HEK293 (cell line): ENCODE measurements around the gene CAPN10.
A peak's percentile ranks its signal among the peaks of the same experiment; 100 is the strongest.

Experiments
- CTCF ChIA-PET: fragments of 350-600 bp; formaldehyde crosslinking; extraction: SDS; loops from one replicate; lab custom pipeline; 2021; ENCODE audit warnings: antibody characterized with exemption; lab: Yijun Ruan, JAX
- POLR2A ChIA-PET: fragments of 300-600 bp; formaldehyde crosslinking; extraction: SDS; loops from one replicate; lab custom pipeline; 2020; ENCODE audit warnings: antibody characterized with exemption, inconsistent platforms; lab: Yijun Ruan, JAX
- H3K27ac ChIP-seq: fragments of 200-500 bp; sonication (Bioruptor generic); 2 replicates; pipeline ENCODE4 v1.5.1; 2014; ENCODE audit warnings: low read depth, low read length, control low read depth, inconsistent platforms; ENCODE audit errors: extremely low read depth
- H3K36me3 ChIP-seq, 2 experiments: fragments of 200-500 bp in 1 of 2; sonication (Bioruptor generic) in 1 of 2; 1 replicate in 1 of 2; 2 replicates in 1 of 2; pipeline ENCODE4 v1.5.1; 2014 to 2017; ENCODE audit warnings: inconsistent platforms in 2 of 2, low read length in 2 of 2; ENCODE audit not compliant: control insufficient read depth in 2 of 2, insufficient read depth in 1 of 2
- H3K4me1 ChIP-seq: fragments of 200-500 bp; sonication (Bioruptor generic); 2 replicates; pipeline ENCODE4 v1.5.1; 2014; ENCODE audit warnings: mild to moderate bottlenecking, low read length, inconsistent platforms; ENCODE audit not compliant: control insufficient read depth, insufficient read depth
- H3K4me3 ChIP-seq: 2 replicates; pipeline ENCODE4 v1.5.1; 2011; ENCODE audit warnings: low read depth, mild to moderate bottlenecking, control low read depth, low read length, moderate library complexity
- H3K9me3 ChIP-seq: fragments of 200-500 bp; sonication (Bioruptor generic); 2 replicates; pipeline ENCODE4 v1.5.1; 2014; ENCODE audit warnings: low read depth, low read length, inconsistent platforms; ENCODE audit not compliant: control insufficient read depth, insufficient read depth
- BCL11A ChIP-seq: fragments of 450-650 bp; formaldehyde crosslinking; IDR thresholded peaks from 2 replicates; pipeline ENCODE4 v1.5.1; 2016; ENCODE audit warnings: low read depth, missing biosample characterization, missing genetic modification characterization
- EGR2 ChIP-seq: fragments of 450-650 bp; formaldehyde crosslinking; IDR thresholded peaks from 2 replicates; pipeline ENCODE4 v1.5.1; 2016; ENCODE audit warnings: low read depth, missing biosample characterization, missing genetic modification characterization
- GLIS2 ChIP-seq: fragments of 450-650 bp; formaldehyde crosslinking; IDR thresholded peaks from 2 replicates; pipeline ENCODE4 v1.5.1; 2016; ENCODE audit warnings: missing biosample characterization, missing genetic modification characterization
- HOXD13 ChIP-seq: sonication (generic); formaldehyde crosslinking; IDR thresholded peaks from 2 replicates; pipeline ENCODE4 v1.8.0; 2022; ENCODE audit warnings: missing genetic modification reagents, borderline replicate concordance
- PRDM1 ChIP-seq: fragments of 450-650 bp; formaldehyde crosslinking; IDR thresholded peaks from 2 replicates; pipeline ENCODE4; 2016; ENCODE audit warnings: missing biosample characterization, missing genetic modification characterization
- RBAK ChIP-seq: fragments of 450-650 bp; formaldehyde crosslinking; IDR thresholded peaks from 2 replicates; pipeline ENCODE4 v1.5.1; 2016; ENCODE audit warnings: missing biosample characterization, missing genetic modification characterization
- SP7 ChIP-seq: fragments of 450-650 bp; formaldehyde crosslinking; IDR thresholded peaks from 2 replicates; pipeline ENCODE4 v1.5.1; 2016; ENCODE audit warnings: missing biosample characterization, missing genetic modification characterization
- ZBTB1 ChIP-seq: fragments of 450-650 bp; formaldehyde crosslinking; IDR thresholded peaks from 2 replicates; pipeline ENCODE4 v1.5.1; 2016; ENCODE audit warnings: missing biosample characterization, missing genetic modification characterization
- ZBTB20 ChIP-seq: fragments of 450-650 bp; formaldehyde crosslinking; IDR thresholded peaks from 2 replicates; pipeline ENCODE4 v1.5.1; 2016; ENCODE audit warnings: missing biosample characterization, missing genetic modification characterization
- ZBTB8A ChIP-seq: fragments of 450-650 bp; formaldehyde crosslinking; IDR thresholded peaks from 2 replicates; pipeline ENCODE4 v1.5.1; 2016; ENCODE audit warnings: missing biosample characterization, missing genetic modification characterization
- ZFP41 ChIP-seq: fragments of 450-650 bp; formaldehyde crosslinking; IDR thresholded peaks from 2 replicates; pipeline ENCODE4 v1.5.1; 2016; ENCODE audit warnings: missing biosample characterization, missing genetic modification characterization, borderline replicate concordance
- ZIC2 ChIP-seq: fragments of 450-650 bp; formaldehyde crosslinking; IDR thresholded peaks from 2 replicates; pipeline ENCODE4 v1.5.1; 2016; ENCODE audit warnings: missing biosample characterization, missing genetic modification characterization
- ZNF169 ChIP-seq: fragments of 450-650 bp; formaldehyde crosslinking; IDR thresholded peaks from 2 replicates; pipeline ENCODE4 v1.5.1; 2016; ENCODE audit warnings: missing biosample characterization, missing genetic modification characterization
- ZNF19 ChIP-seq: fragments of 450-650 bp; formaldehyde crosslinking; IDR thresholded peaks from 2 replicates; pipeline ENCODE4; 2016; ENCODE audit warnings: missing biosample characterization, missing genetic modification characterization, low read depth
- ZNF37A ChIP-seq: fragments of 450-650 bp; IDR thresholded peaks from 2 replicates; pipeline ENCODE4 v1.5.1; 2018; ENCODE audit warnings: missing biosample characterization, missing genetic modification characterization
- ZNF48 ChIP-seq: fragments of 450-650 bp; formaldehyde crosslinking; IDR thresholded peaks from 2 replicates; pipeline ENCODE4 v1.5.1; 2016; ENCODE audit warnings: missing biosample characterization, missing genetic modification characterization
- ZNF776 ChIP-seq: fragments of 450-650 bp; formaldehyde crosslinking; IDR thresholded peaks from 2 replicates; pipeline ENCODE4 v1.5.0; 2017; ENCODE audit warnings: missing biosample characterization, missing genetic modification characterization, borderline replicate concordance
- ZNF791 ChIP-seq: fragments of 450-650 bp; formaldehyde crosslinking; IDR thresholded peaks from 2 replicates; pipeline ENCODE4 v1.5.1; 2016; ENCODE audit warnings: missing biosample characterization, missing genetic modification characterization
- ZNF843 ChIP-seq: fragments of 450-650 bp; formaldehyde crosslinking; IDR thresholded peaks from 2 replicates; pipeline ENCODE4 v1.5.1; 2016; ENCODE audit warnings: missing biosample characterization, missing genetic modification characterization
- TF ChIP-seq, protein P1 (sequence below): fragments of 450-650 bp; formaldehyde crosslinking; IDR thresholded peaks from 2 replicates; pipeline ENCODE4 v1.5.1; 2017; ENCODE audit warnings: missing biosample characterization, missing genetic modification characterization
- TF ChIP-seq, protein P2 (sequence below): fragments of 450-650 bp; formaldehyde crosslinking; IDR thresholded peaks from 2 replicates; pipeline ENCODE4 v1.5.1; 2016; ENCODE audit warnings: missing biosample characterization, missing genetic modification characterization
- TF ChIP-seq, protein P3 (sequence below): fragments of 450-650 bp; formaldehyde crosslinking; IDR thresholded peaks from 2 replicates; pipeline ENCODE4 v1.5.1; 2016; ENCODE audit warnings: missing biosample characterization, missing genetic modification characterization
- TF ChIP-seq, protein P4 (sequence below): fragments of 450-650 bp; formaldehyde crosslinking; IDR thresholded peaks from 2 replicates; pipeline ENCODE4 v1.5.1; 2016; ENCODE audit warnings: missing biosample characterization, missing genetic modification characterization

CAPN10 gene

DNA sequence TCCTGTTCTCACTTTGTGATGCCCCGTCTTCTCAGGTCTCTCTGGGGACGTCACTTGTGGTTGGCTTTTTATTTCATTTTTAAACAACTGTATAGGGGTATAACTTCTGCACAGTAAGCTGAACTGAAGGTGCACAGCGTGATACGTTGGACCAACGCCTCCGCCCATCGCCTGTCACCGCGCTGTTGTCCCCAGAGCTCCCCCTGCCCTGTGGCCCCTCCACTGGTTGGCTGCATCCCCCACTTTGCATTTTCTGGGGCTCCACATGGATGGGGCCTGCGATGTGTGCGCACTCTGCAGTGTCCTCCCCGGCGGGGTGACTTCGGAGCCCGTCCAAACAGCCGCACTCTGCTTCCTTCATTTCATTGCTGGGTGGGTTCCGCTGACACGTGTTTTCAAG, 53.0 kb downstream of the CAPN10 start:
- H3K4me1 ChIP-seq, result no peaks in the 10 kb centered on the region
- POLR2A ChIA-PET, result no interaction called here
- TF ChIP-seq, protein P1, sequence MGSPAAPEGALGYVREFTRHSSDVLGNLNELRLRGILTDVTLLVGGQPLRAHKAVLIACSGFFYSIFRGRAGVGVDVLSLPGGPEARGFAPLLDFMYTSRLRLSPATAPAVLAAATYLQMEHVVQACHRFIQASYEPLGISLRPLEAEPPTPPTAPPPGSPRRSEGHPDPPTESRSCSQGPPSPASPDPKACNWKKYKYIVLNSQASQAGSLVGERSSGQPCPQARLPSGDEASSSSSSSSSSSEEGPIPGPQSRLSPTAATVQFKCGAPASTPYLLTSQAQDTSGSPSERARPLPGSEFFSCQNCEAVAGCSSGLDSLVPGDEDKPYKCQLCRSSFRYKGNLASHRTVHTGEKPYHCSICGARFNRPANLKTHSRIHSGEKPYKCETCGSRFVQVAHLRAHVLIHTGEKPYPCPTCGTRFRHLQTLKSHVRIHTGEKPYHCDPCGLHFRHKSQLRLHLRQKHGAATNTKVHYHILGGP (tag by site-specific recombination), result no peak
- no peak for TF ChIP-seq HOXD13
- TF ChIP-seq ZNF37A (tag by site-specific recombination), result no peak
- no peak for TF ChIP-seq ZNF843
- TF ChIP-seq ZNF791, result no peak
- TF ChIP-seq, protein P2, sequence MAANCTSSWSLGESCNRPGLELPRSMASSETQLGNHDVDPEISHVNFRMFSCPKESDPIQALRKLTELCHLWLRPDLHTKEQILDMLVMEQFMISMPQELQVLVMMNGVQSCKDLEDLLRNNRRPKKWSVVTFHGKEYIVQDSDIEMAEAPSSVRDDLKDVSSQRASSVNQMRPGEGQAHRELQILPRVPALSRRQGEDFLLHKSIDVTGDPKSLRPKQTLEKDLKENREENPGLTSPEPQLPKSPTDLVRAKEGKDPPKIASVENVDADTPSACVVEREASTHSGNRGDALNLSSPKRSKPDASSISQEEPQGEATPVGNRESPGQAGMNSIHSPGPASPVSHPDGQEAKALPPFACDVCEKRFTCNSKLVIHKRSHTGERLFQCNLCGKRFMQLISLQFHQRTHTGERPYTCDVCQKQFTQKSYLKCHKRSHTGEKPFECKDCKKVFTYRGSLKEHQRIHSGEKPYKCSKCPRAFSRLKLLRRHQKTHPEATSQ (tag by site-specific recombination), result no peak
- TF ChIP-seq ZNF169, result no peak
- no peak overlapping the region for H3K4me3 ChIP-seq
- H3K36me3 ChIP-seq, result no peaks in the 10 kb centered on the region
- no peak overlapping the region for H3K27ac ChIP-seq
- CTCF ChIA-PET, result no interaction called here
- H3K9me3 ChIP-seq, result no peaks in the 10 kb centered on the region

GRCh38 chr2:240640939-240641338, 54.4 kb downstream of the CAPN10 start:
- no peaks in the 10 kb centered on the region for H3K4me1 ChIP-seq
- no peaks in the 10 kb centered on the region for H3K9me3 ChIP-seq
- H3K27ac ChIP-seq, result no peak overlapping the region
- TF ChIP-seq ZNF19 (tag by site-specific recombination) (no peak), RBAK (no peak), ZNF776 (no peak)
- TF ChIP-seq, protein P3, sequence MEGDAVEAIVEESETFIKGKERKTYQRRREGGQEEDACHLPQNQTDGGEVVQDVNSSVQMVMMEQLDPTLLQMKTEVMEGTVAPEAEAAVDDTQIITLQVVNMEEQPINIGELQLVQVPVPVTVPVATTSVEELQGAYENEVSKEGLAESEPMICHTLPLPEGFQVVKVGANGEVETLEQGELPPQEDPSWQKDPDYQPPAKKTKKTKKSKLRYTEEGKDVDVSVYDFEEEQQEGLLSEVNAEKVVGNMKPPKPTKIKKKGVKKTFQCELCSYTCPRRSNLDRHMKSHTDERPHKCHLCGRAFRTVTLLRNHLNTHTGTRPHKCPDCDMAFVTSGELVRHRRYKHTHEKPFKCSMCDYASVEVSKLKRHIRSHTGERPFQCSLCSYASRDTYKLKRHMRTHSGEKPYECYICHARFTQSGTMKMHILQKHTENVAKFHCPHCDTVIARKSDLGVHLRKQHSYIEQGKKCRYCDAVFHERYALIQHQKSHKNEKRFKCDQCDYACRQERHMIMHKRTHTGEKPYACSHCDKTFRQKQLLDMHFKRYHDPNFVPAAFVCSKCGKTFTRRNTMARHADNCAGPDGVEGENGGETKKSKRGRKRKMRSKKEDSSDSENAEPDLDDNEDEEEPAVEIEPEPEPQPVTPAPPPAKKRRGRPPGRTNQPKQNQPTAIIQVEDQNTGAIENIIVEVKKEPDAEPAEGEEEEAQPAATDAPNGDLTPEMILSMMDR, result peak; percentile 85
- H3K36me3 ChIP-seq, result no peaks in the 10 kb centered on the region
- H3K4me3 ChIP-seq, result no peak overlapping the region
- ChIA-PET POLR2A (interaction anchor here (0.7 kb wide), 1 partner anchor 23 kb away, joined by 7 read pairs; no protein-coding TSS in a partner anchor), CTCF (interaction anchor here (0.7 to 1.4 kb wide), 5 partner anchors 10 to 31 kb away, joined by 3 to 7 read pairs (median 4); partner anchors contain the start of gene GPR35)

GRCh38 chr2:240642061-240642805, 55.7 kb downstream of the CAPN10 start:
- no peak overlapping the region for H3K4me3 ChIP-seq
- ChIA-PET CTCF (no interaction called here), POLR2A (no interaction called here)
- no peaks in the 10 kb centered on the region for H3K9me3 ChIP-seq
- no peaks in the 10 kb centered on the region for H3K36me3 ChIP-seq
- H3K4me1 ChIP-seq, result no peaks in the 10 kb centered on the region
- peak; percentile 9; the same call in 1 of the 2 replicates for TF ChIP-seq EGR2 (tag by site-specific recombination)
- no peak for TF ChIP-seq ZFP41 (tag by site-specific recombination)
- TF ChIP-seq ZIC2 (tag by site-specific recombination), result no peak
- no peak for TF ChIP-seq ZBTB1 (tag by site-specific recombination)
- no peak for TF ChIP-seq ZBTB20 (tag by site-specific recombination)
- no peak for TF ChIP-seq SP7 (tag by site-specific recombination)
- TF ChIP-seq, protein P1 (tag by site-specific recombination), result no peak
- TF ChIP-seq, protein P4, sequence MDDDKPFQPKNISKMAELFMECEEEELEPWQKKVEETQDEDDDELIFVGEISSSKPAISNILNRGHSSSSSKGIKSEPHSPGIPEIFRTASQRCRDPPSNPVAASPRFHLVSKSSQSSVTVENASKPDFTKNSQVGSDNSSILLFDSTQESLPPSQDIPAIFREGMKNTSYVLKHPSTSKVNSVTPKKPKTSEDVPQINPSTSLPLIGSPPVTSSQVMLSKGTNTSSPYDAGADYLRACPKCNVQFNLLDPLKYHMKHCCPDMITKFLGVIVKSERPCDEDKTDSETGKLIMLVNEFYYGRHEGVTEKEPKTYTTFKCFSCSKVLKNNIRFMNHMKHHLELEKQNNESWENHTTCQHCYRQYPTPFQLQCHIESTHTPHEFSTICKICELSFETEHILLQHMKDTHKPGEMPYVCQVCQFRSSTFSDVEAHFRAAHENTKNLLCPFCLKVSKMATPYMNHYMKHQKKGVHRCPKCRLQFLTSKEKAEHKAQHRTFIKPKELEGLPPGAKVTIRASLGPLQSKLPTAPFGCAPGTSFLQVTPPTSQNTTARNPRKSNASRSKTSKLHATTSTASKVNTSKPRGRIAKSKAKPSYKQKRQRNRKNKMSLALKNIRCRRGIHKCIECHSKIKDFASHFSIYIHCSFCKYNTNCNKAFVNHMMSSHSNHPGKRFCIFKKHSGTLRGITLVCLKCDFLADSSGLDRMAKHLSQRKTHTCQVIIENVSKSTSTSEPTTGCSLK (tag by site-specific recombination), result no peak
- no peak for TF ChIP-seq ZNF48 (tag by site-specific recombination)
- no peak for TF ChIP-seq ZBTB8A (tag by site-specific recombination)
- no peak for TF ChIP-seq BCL11A (tag by site-specific recombination)
- no peak for TF ChIP-seq PRDM1 (tag by site-specific recombination)
- TF ChIP-seq GLIS2 (tag by site-specific recombination), result 0 out of 2 replicates have a peak, but pooled peaks have one; percentile 13
- no peak overlapping the region for H3K27ac ChIP-seq
